Mucosa of descending colon (tissue), 3 donors: ENCODE data around the gene MYBPC2. TPM values are rescaled to one million over a fixed set of nuclear protein-coding genes. Genes with fewer than 3 reads are reported as not detected.

Experiments
- ATAC-seq: fragments of 200-7000 bp; cut with Tn5 transposase; one replicate; pipeline ENCODE4 v1.9.1; 2020; ENCODE audit warnings: mild to moderate bottlenecking, moderate library complexity
- DNase-seq, 3 donors: peaks; one replicate each; pipeline ENCODE4 v3.0.0-alpha.2; 2020
- H3K36me3 ChIP-seq: fragments of 200-600 bp; one replicate; pipeline ENCODE4 v1.8.0; 2021; ENCODE audit warnings: low read depth, mild to moderate bottlenecking
- H3K4me1 ChIP-seq: fragments of 200-600 bp; one replicate; pipeline ENCODE4 v1.8.0; 2021; ENCODE audit warnings: low read depth, mild to moderate bottlenecking
- H3K4me3 ChIP-seq: fragments of 200-600 bp; one replicate; pipeline ENCODE4 v1.8.0; 2021; ENCODE audit warnings: mild to moderate bottlenecking
- H3K9me3 ChIP-seq: fragments of 200-600 bp; one replicate; pipeline ENCODE4 v1.8.0; 2021; ENCODE audit warnings: mild to moderate bottlenecking
- intact Hi-C, 2 donors: fragments of 100-400 bp; cut with DNase I in 1 of 2; cut with micrococcal nuclease in 1 of 2; formaldehyde crosslinking; loops; one replicate each; pipeline versions ENCODE4 v1.11.0 to v1.11.1; 2022; cut with DNase I, micrococcal nuclease
- total RNA-seq, 3 donors: library from RNA; stranded (reverse); fragmentation: NEBNext Ultra II Directional in 2 of 3; extraction: Animal tissue kit (Norgen Biotek cat#: 25700) in 2 of 3; gene quantifications; one replicate each; pipeline versions ENCODE4 v1.2.1 to v1.2.4, GENCODE V29; 2021 to 2023
- TF ChIP-seq, protein P1 (sequence below): fragments of 200-600 bp; IDR thresholded peaks from one replicate; pipeline ENCODE4 v1.8.0; 2022; ENCODE audit warnings: antibody characterized with exemption, mild to moderate bottlenecking
- donor health status: DM: no; HTN: no; CAD: no; lungs with moderate emphysema.
- donor health status: DM: no; HTN: no; CAD: no.
- donor health status: DM: no; HTN: yes; CAD: no.

Gene MYBPC2
- total RNA-seq, 3 donors from 2014 or later, result 0.10 to 0.14 TPM; not detected in 1

- ATAC-seq (no peak), DNase-seq (no peak)
- no peaks in the 10 kb centered on the region for H3K9me3 ChIP-seq
- H3K4me1 ChIP-seq, result peaks cover 10% of the 10 kb centered on the region
- intact Hi-C loops, result no loop called here
- no peak overlapping the region for H3K4me3 ChIP-seq
- TF ChIP-seq, protein P1, sequence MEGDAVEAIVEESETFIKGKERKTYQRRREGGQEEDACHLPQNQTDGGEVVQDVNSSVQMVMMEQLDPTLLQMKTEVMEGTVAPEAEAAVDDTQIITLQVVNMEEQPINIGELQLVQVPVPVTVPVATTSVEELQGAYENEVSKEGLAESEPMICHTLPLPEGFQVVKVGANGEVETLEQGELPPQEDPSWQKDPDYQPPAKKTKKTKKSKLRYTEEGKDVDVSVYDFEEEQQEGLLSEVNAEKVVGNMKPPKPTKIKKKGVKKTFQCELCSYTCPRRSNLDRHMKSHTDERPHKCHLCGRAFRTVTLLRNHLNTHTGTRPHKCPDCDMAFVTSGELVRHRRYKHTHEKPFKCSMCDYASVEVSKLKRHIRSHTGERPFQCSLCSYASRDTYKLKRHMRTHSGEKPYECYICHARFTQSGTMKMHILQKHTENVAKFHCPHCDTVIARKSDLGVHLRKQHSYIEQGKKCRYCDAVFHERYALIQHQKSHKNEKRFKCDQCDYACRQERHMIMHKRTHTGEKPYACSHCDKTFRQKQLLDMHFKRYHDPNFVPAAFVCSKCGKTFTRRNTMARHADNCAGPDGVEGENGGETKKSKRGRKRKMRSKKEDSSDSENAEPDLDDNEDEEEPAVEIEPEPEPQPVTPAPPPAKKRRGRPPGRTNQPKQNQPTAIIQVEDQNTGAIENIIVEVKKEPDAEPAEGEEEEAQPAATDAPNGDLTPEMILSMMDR, result no peak
- no peaks in the 10 kb centered on the region for H3K36me3 ChIP-seq
Observed at GRCh38 chr19:50479761-50480251, 47.1 kb downstream of the MYBPC2 start.

DNA sequence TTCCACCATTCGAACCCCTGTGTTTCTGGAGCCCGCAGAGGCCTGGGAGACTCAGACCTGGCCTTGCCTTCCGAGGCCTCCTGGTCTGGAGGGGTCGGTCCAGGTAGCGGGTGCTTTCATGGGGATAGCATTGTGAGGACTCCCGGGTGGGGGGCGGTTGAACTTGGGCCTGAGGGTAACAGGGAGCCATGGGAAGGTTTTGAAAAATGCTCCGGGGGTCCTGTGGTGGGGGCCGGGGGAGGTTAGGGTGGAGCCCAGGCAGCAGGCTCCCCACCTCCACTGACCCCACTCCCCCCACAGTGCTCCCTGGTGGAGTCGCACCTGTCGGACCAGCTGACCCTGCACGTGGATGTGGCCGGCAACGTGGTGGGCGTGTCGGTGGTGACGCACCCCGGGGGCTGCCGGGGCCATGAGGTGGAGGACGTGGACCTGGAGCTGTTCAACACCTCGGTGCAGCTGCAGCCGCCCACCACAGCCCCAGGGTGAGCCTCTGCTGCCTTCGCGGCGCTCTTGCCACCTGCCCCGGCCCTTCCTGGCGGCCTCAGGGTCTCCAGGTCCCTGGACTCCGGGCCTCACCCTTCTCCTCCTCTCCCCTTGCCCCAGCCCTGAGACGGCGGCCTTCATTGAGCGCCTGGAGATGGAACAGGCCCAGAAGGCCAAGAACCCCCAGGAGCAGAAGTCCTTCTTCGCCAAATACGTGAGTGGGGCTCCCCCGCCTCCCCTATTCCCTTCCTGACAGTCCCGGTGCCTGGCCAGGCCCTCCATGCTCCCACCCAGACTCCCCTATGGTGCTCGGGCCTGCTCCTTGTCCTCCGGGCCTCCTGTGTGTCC lies 47.8 kb downstream of the MYBPC2 start:
- TF ChIP-seq, protein P1, result no peak
- ATAC-seq, result no peak
- H3K36me3 ChIP-seq, result no peaks in the 10 kb centered on the region
- peaks cover 10% of the 10 kb centered on the region for H3K4me1 ChIP-seq
- no peak overlapping the region for H3K4me3 ChIP-seq
- intact Hi-C loops, result no loop called here
- DNase-seq, result peak in 1 of 3 donors; percentile 49
- no peaks in the 10 kb centered on the region for H3K9me3 ChIP-seq

DNA sequence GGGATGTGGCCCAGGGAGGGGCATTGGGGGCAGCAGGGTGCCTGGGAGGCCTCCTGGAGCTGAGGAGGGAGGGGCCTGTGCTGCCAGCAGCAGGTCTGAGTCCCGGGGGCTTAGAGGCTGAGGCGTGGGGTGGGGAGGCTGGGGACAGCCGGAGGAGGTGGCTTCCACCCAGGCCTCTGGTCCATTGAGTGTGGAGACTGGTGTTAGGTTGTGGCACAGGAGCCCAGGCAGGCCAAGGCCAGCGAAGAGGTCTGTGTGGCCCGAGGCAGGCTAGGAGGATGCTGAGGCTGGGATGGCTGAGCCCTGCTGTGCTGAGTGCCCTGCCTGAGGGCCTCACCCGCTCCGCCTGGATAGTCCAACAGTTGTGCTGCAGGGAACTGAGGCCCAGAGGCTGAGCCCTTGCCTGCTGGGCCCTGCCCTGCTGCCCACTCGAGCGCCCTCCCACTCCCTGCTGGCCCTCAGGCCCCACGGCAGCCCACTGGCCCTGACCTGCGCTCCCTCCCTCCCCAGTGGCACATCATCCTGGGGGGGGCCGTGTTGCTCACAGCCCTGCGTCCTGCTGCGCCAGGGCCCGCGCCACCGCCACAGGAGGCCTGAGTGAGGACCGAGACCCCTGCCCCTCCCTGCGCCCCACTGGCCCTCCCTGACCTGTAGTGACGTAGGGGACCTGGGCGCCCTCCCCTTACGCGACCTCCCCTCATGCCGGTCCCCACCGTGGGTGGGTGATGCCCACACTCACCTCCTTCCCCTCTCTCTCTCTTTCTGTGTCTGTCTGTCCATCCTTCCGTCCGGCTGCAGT lies 48.9 kb downstream of the MYBPC2 start:
- intact Hi-C loops, result no loop called here
- TF ChIP-seq, protein P1, result no peak
- peaks cover 10% of the 10 kb centered on the region for H3K4me1 ChIP-seq
- no peaks in the 10 kb centered on the region for H3K9me3 ChIP-seq
- H3K4me3 ChIP-seq, result no peak overlapping the region
- DNase-seq (peak in 1 of 3 donors; percentile 41), ATAC-seq (no peak)
- no peaks in the 10 kb centered on the region for H3K36me3 ChIP-seq

DNA sequence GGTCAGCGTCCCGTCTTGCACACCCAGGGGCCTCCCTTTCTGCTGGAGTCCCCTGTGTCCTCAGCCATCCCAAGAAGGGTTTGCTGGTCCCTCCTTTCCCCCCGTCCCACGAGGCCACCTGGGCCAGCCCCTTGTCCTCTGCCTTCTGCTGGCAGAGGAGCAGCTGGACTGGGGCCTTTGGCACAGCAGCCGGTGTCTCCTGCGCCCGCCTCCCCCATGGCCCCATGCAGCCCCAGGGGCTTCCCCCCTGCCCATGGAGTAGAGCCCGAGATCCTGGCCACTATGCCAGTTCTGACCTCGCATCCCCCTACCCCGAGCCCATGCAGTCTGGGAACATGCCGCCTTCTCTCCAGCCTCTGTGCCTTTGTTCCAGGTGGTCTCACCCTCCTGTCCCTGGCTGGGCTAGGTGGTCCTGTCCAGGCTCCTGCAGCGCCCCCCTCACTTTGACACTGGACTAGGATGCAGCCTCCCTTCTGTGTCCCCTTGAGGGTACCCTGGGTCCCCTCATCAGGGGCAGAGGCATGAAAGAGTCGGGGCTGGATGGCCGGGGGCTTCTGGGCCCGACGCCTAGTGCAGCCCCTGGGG lies 49.7 kb downstream of the MYBPC2 start:
- intact Hi-C loops, result no loop called here
- H3K36me3 ChIP-seq, result no peaks in the 10 kb centered on the region
- ATAC-seq, result no peak

GRCh38 chr19:50482916-50483315 lies 50.2 kb downstream of the MYBPC2 start:
- Histone ChIP-seq H3K4me3 (no peak overlapping the region), H3K4me1 (no peaks in the 10 kb centered on the region), H3K36me3 (no peaks in the 10 kb centered on the region), H3K9me3 (no peaks in the 10 kb centered on the region)
- DNase-seq (no peak), ATAC-seq (no peak)
- TF ChIP-seq, protein P1, result no peak
- intact Hi-C loops, result no loop called here

More for the DNA sequence above, 49.7 kb downstream of the MYBPC2 start:
- TF ChIP-seq, protein P1, result no peak
- DNase-seq, result no peak
- Histone ChIP-seq H3K4me3 (no peak overlapping the region), H3K9me3 (no peaks in the 10 kb centered on the region), H3K4me1 (peaks cover 5% of the 10 kb centered on the region)
